Measurements from ENCODE around the gene STMP1. TPM values are rescaled to one million over a fixed set of nuclear protein-coding genes. Genes with fewer than 3 reads are reported as not detected.

STMP1 gene
- total RNA-seq, 1 donor from 2014 or later = 28.1 TPM

DNA sequence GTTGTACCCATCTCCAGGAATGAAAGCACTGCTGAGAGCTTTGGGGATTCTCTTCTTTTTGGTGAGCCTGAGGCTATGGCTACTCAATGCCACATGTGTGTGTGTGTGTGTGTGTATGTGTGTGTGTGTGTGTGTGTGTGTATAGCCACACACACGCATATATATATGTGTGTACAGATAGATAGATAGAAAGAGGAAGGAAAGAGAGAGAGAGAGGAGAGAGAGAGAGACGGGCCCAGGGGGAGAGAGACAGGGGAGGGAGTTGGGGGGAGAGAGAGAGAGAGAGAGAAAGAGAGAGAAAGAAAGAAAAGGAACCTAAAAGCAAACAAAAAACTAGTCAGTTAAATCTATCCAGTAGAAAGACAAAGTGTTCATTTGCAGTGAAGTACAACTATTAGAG lies 57.4 kb downstream of the STMP1 start:
- no peak for DNase-seq (ENCODE audit: low read depth)

DNA sequence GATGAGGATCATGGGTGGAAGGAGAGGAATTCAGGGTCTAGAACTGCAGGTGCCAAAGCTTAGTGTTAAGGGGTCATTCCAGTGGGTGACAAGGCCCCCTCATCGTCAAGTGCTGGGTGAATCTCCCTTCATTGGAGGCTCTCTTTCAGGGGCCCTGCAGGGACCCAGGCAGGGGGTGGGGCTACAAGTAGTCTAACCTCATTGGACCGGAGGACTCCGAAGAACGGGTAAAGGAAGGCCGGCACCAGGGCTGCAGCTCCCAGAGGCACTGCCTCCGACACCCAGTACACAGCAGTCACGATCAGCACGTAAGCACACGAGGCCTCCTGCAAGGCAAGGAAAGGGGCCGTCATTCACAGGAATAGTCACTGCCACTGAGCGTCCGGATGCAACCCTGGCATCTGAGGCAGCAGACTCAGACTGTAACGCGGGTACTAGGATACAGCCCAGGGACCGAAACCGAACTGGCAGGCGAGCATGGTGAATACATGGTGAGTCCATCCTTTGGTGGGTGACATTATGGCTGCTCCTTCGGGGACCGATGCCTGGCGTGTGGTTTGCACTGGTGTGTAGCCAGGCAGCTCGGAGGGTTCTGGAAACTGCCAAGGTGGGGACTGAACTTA lies 59.0 kb downstream of the STMP1 start:
- no peak for DNase-seq (ENCODE audit: low read depth)

DNA sequence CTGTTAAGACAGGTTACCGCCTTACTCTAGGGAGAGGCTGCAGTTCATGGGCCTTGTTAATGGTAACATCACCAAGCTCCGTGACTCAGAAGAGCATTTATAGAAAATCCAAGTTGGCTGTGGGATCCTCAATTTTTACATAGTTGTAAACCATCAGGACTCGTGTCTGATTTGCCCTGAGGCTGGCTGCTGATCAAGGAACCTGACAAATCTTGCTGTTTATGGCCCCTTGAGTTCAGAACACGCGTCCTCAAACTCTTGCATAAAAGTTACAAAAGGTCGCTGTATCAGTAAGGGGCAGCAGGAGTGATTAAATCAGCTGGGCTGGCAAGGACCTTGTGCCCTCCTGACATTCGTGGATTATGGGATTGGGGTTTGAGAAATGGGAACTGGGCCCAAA lies 61.1 kb downstream of the STMP1 start:
- DNase-seq (ENCODE audit: low read depth) = no peak

Other genes starting within 250 kb of the STMP1 start
- gene CNOT4, start 152.4 kb upstream of the STMP1 start, total RNA-seq = 2.4 and 11.0 TPM in 2 replicates
- 38.8 and 61.8 TPM in 2 replicates for gene NUP205, start 104.6 kb upstream of the STMP1 start, total RNA-seq
- gene SLC13A4, start 65.7 kb downstream of the STMP1 start, total RNA-seq = not detected in 2 replicates
- gene FAM180A, start 86.3 kb downstream of the STMP1 start, total RNA-seq = not detected in 2 replicates